Natural killer cell (primary cell): Measurements from ENCODE around the gene KDM6A. TPM values are rescaled to one million over a fixed set of nuclear protein-coding genes. Genes with fewer than 3 reads are reported as not detected.

Source experiments
- ATAC-seq, 3 donors: fragments of 150-1000 bp in 2 of 3; fragments of 200-7000 bp in 1 of 3; cut with Tn5 transposase; 1 replicate in 1 of 3; 2 replicates in 2 of 3; pipeline ENCODE4 v1.10.0; 2021; ENCODE audit warnings: mild to moderate bottlenecking in 2 of 3, moderate library complexity in 2 of 3
- DNase-seq, 2 donors: peaks; one replicate each; pipeline versions ENCODE4 v3.0.0 to v3.0.0-alpha.2; 2013 to 2021; ENCODE audit warnings: mixed read lengths in 1 of 2
- H3K27ac ChIP-seq: one replicate; pipeline ENCODE4 v1.5.1; 2013; ENCODE audit warnings: mild to moderate bottlenecking, low read length
- H3K27me3 ChIP-seq: one replicate; pipeline ENCODE4 v1.6.1; 2013; ENCODE audit warnings: low read length; ENCODE audit not compliant: control insufficient read depth, insufficient read depth
- H3K36me3 ChIP-seq: one replicate; pipeline ENCODE4 v1.6.1; 2013; ENCODE audit warnings: low read length; ENCODE audit not compliant: control insufficient read depth, insufficient read depth
- H3K4me1 ChIP-seq: one replicate; pipeline ENCODE4 v1.6.1; 2013; ENCODE audit warnings: low read length; ENCODE audit not compliant: control insufficient read depth, insufficient read depth
- H3K4me3 ChIP-seq: one replicate; pipeline ENCODE4 v1.5.1; 2013; ENCODE audit warnings: low read length
- H3K9me3 ChIP-seq: one replicate; pipeline ENCODE4 v1.6.1; 2013; ENCODE audit warnings: low read length; ENCODE audit not compliant: control insufficient read depth, insufficient read depth
- H3K27ac Mint-ChIP-seq, 2 donors: one replicate each; pipeline ENCODE4 v1.8.0; 2022; ENCODE audit warnings: mild to moderate bottlenecking in 2 of 2, mixed read lengths in 2 of 2, moderate library complexity in 1 of 2
- H3K27me3 Mint-ChIP-seq, 2 donors: one replicate each; pipeline ENCODE4 v1.8.0; 2022; ENCODE audit warnings: low read depth in 2 of 2, mixed read lengths in 2 of 2
- H3K36me3 Mint-ChIP-seq: one replicate; pipeline ENCODE4 v1.8.0; 2022; ENCODE audit warnings: mixed read lengths
- H3K4me1 Mint-ChIP-seq, 2 donors: one replicate each; pipeline ENCODE4 v1.8.0; 2022; ENCODE audit warnings: mixed read lengths in 2 of 2
- H3K4me3 Mint-ChIP-seq: one replicate; pipeline ENCODE4 v1.8.0; 2022; ENCODE audit warnings: mild to moderate bottlenecking, moderate library complexity, mixed read lengths
- H3K9me3 Mint-ChIP-seq, 2 donors: one replicate each; pipeline ENCODE4 v1.8.0; 2022; ENCODE audit warnings: mixed read lengths in 2 of 2
- CTCF ChIP-seq: fragments of 200-600 bp; IDR thresholded peaks from one replicate; pipeline ENCODE4 v1.8.0; 2022; ENCODE audit warnings: antibody characterized with exemption
- WGBS: methylation state at CpG from one replicate; pipeline ENCODE4 v1.1.7; 2013; ENCODE audit warnings: missing lambda C conversion rate; ENCODE audit not compliant: insufficient coverage; 5-methylcytosine and 5-hydroxymethylcytosine counted together
- intact Hi-C: fragments of 100-400 bp; cut with micrococcal nuclease; formaldehyde crosslinking; loops from one replicate; pipeline ENCODE4 v1.14.2; 2022
- total RNA-seq, 4 donors: library from RNA; stranded (reverse); fragments of 120-200 nt in 1 of 4; gene quantifications; one replicate each; pipeline versions ENCODE4 v1.2.3 to v1.2.4, GENCODE V29; 2013 to 2022

Gene KDM6A
- total RNA-seq, 3 donors from 2014 or later (not counting 1 experiment from before 2014, with no cell fraction given): 60.8 to 121 (median 73.1) TPM

GRCh38 chrX:44954562-44954961 lies 81.6 kb downstream of the KDM6A start:
- H3K27me3 Mint-ChIP-seq: no peaks in the 10 kb centered on the region
- H3K36me3 Mint-ChIP-seq: no peaks in the 10 kb centered on the region
- Histone ChIP-seq H3K27ac (no peak overlapping the region), H3K27me3 (no peaks in the 10 kb centered on the region), H3K4me1 (peaks cover 4% of the 10 kb centered on the region), H3K36me3 (no peaks in the 10 kb centered on the region), H3K9me3 (no peaks in the 10 kb centered on the region), H3K4me3 (no peak overlapping the region)
- H3K4me3 Mint-ChIP-seq: no peak overlapping the region
- peak overlapping the region; percentile 4 to 25 for H3K27ac Mint-ChIP-seq
- WGBS: 96% methylated on average over 3 of the region's 3 CpGs
- ATAC-seq (no peak), DNase-seq (no peak)
- TF ChIP-seq CTCF: no peak
- H3K9me3 Mint-ChIP-seq: no peaks in the 10 kb centered on the region
- intact Hi-C loops: no loop called here
- H3K4me1 Mint-ChIP-seq: peaks cover 40 to 65% of the 10 kb centered on the region in 2 donors

GRCh38 chrX:44957848-44958247 lies 84.9 kb downstream of the KDM6A start:
- Histone ChIP-seq H3K9me3 (no peaks in the 10 kb centered on the region), H3K4me1 (peaks cover 2% of the 10 kb centered on the region), H3K4me3 (no peak overlapping the region), H3K36me3 (no peaks in the 10 kb centered on the region), H3K27me3 (no peaks in the 10 kb centered on the region), H3K27ac (no peak overlapping the region)
- DNase-seq (no peak), ATAC-seq (no peak)
- no peak for TF ChIP-seq CTCF
- peaks cover 39 to 66% of the 10 kb centered on the region in 2 donors for H3K4me1 Mint-ChIP-seq
- H3K9me3 Mint-ChIP-seq: no peaks in the 10 kb centered on the region
- WGBS: 75% methylated on average over 2 of the region's 2 CpGs
- H3K4me3 Mint-ChIP-seq: no peak overlapping the region
- H3K36me3 Mint-ChIP-seq: no peaks in the 10 kb centered on the region
- H3K27me3 Mint-ChIP-seq: no peaks in the 10 kb centered on the region
- intact Hi-C loops: no loop called here
- no peak overlapping the region for H3K27ac Mint-ChIP-seq

- H3K27me3 ChIP-seq: no peaks in the 10 kb centered on the region
- H3K27ac Mint-ChIP-seq: no peak overlapping the region
- H3K27ac ChIP-seq: no peak overlapping the region
- H3K4me3 ChIP-seq: no peak overlapping the region
- H3K4me1 Mint-ChIP-seq: peaks cover 44 to 67% of the 10 kb centered on the region in 2 donors
- H3K36me3 ChIP-seq: no peaks in the 10 kb centered on the region
- no peaks in the 10 kb centered on the region for H3K27me3 Mint-ChIP-seq
- intact Hi-C loops: no loop called here
- DNase-seq: no peak
- no peaks in the 10 kb centered on the region for H3K36me3 Mint-ChIP-seq
- no peaks in the 10 kb centered on the region for H3K4me1 ChIP-seq
- no peak for TF ChIP-seq CTCF
- no CpG with 5 or more reads among the region's 1 CpG for WGBS
- no peaks in the 10 kb centered on the region for H3K9me3 ChIP-seq
- H3K9me3 Mint-ChIP-seq: no peaks in the 10 kb centered on the region
- ATAC-seq: no peak
- no peak overlapping the region for H3K4me3 Mint-ChIP-seq
Measured at GRCh38 chrX:44958480-44958879, 85.5 kb downstream of the KDM6A start.
